Glutamatergic neuron (in vitro differentiated cells): ENCODE results near the gene CHTOP. TPM values are rescaled to one million over a fixed set of nuclear protein-coding genes. Genes with fewer than 3 reads are reported as not detected.
"Not testable (repeated sequence)": the region's sequence is repeated elsewhere in the genome, so short reads cannot be mapped to it uniquely, and the experiment has no call there.

Experiments used
- DNase-seq: peaks from one replicate; pipeline ENCODE4 v3.0.0; 2022
- H3K27ac Mint-ChIP-seq: one replicate; pipeline ENCODE4 v1.8.0; 2020; ENCODE audit warnings: mild to moderate bottlenecking, mixed read lengths, inconsistent platforms; ENCODE audit not compliant: unreplicated experiment
- H3K27me3 Mint-ChIP-seq: one replicate; pipeline ENCODE4 v1.8.0; 2020; ENCODE audit warnings: mild to moderate bottlenecking, moderate library complexity, mixed read lengths, inconsistent platforms; ENCODE audit not compliant: unreplicated experiment
- H3K36me3 Mint-ChIP-seq: one replicate; pipeline ENCODE4 v1.8.0; 2020; ENCODE audit warnings: mild to moderate bottlenecking, mixed read lengths, inconsistent platforms; ENCODE audit not compliant: unreplicated experiment
- H3K4me1 Mint-ChIP-seq: one replicate; pipeline ENCODE4 v1.8.0; 2020; ENCODE audit warnings: mild to moderate bottlenecking, low read depth, mixed read lengths, inconsistent platforms; ENCODE audit not compliant: unreplicated experiment
- H3K4me3 Mint-ChIP-seq: one replicate; pipeline ENCODE4 v1.8.0; 2020; ENCODE audit warnings: mild to moderate bottlenecking, mixed read lengths, inconsistent platforms; ENCODE audit not compliant: unreplicated experiment
- H3K9me3 Mint-ChIP-seq: one replicate; pipeline ENCODE4 v1.8.0; 2020; ENCODE audit warnings: mild to moderate bottlenecking, moderate library complexity, mixed read lengths, inconsistent platforms; ENCODE audit not compliant: unreplicated experiment
- total RNA-seq: library from RNA; stranded (reverse); fragmentation: NEBNext Ultra II Directional; extraction: Animal tissue kit (Norgen Biotek cat#: 25700); gene quantifications from one replicate; pipeline ENCODE4 v1.2.1, GENCODE V29; 2021; ENCODE audit not compliant: unreplicated experiment
- TF ChIP-seq, protein P1 (sequence below): fragments of 200-600 bp; sonication (generic); IDR thresholded peaks from one replicate; pipeline ENCODE4 v1.5.0; 2021; ENCODE audit not compliant: partially characterized antibody, unreplicated experiment

CHTOP gene
- total RNA-seq, 1 donor from 2014 or later, result 84.7 TPM

DNA sequence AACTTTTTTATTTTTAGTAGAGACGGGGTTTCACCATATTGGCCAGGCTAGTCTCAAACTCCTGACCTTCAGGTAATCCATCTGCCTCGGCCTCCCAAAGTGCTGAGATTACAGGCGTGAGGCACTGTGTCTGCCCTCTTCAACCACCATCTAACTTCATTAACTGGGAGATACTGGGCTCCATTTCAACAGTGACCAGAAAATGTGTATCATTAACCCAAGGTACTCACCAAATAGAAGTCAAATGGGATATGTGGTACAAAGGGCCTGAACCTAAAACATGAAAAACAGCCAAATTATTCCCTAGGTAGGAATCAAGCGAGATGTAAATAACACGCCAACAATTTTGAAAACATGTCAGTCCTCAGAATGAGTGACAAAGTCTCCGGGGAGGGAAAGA, 35.7 kb downstream of the CHTOP start:
- TF ChIP-seq, protein P1, sequence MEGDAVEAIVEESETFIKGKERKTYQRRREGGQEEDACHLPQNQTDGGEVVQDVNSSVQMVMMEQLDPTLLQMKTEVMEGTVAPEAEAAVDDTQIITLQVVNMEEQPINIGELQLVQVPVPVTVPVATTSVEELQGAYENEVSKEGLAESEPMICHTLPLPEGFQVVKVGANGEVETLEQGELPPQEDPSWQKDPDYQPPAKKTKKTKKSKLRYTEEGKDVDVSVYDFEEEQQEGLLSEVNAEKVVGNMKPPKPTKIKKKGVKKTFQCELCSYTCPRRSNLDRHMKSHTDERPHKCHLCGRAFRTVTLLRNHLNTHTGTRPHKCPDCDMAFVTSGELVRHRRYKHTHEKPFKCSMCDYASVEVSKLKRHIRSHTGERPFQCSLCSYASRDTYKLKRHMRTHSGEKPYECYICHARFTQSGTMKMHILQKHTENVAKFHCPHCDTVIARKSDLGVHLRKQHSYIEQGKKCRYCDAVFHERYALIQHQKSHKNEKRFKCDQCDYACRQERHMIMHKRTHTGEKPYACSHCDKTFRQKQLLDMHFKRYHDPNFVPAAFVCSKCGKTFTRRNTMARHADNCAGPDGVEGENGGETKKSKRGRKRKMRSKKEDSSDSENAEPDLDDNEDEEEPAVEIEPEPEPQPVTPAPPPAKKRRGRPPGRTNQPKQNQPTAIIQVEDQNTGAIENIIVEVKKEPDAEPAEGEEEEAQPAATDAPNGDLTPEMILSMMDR, result no peak
- peaks cover 8% of the 10 kb centered on the region for H3K9me3 Mint-ChIP-seq
- no peak overlapping the region for H3K4me3 Mint-ChIP-seq
- no peak for DNase-seq
- H3K4me1 Mint-ChIP-seq, result peaks cover 4% of the 10 kb centered on the region
- H3K27ac Mint-ChIP-seq, result no peak overlapping the region
- H3K36me3 Mint-ChIP-seq, result no peaks in the 10 kb centered on the region
- peaks cover 2% of the 10 kb centered on the region for H3K27me3 Mint-ChIP-seq

DNA sequence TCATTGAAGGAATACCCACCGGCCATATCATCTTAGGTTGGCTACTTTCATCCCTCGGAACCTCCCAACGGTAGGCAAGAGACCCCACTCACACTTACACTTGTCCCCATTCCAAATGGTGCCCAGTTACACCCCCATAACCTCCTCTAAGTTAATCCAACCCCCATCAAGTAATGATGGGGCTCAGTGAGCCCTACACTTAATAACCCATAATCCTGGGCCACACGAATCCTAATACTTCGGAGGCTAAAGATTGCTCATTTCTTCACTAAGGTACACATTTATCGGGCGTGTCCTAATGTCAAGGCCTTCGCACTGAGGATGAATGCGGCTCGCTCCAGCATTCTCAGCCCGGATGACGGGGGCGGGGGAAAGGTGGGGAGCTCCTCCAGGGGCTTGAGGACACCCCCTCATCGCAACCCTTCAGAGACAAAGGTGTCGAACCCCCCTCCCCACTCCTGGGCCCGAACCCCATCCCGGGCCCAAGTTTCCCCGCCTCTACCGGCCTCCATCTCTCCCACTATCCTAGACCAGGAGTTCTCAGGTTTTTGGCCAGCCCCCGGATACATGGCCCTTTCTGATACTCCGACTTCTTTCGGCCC, 36.5 kb downstream of the CHTOP start:
- Mint-ChIP-seq H3K36me3 (no peaks in the 10 kb centered on the region), H3K9me3 (peaks cover 8% of the 10 kb centered on the region), H3K4me3 (no peak overlapping the region), H3K4me1 (peaks cover 4% of the 10 kb centered on the region), H3K27ac (no peak overlapping the region), H3K27me3 (peaks cover 2% of the 10 kb centered on the region)
- DNase-seq, result no peak
- TF ChIP-seq, protein P1, result no peak

DNA sequence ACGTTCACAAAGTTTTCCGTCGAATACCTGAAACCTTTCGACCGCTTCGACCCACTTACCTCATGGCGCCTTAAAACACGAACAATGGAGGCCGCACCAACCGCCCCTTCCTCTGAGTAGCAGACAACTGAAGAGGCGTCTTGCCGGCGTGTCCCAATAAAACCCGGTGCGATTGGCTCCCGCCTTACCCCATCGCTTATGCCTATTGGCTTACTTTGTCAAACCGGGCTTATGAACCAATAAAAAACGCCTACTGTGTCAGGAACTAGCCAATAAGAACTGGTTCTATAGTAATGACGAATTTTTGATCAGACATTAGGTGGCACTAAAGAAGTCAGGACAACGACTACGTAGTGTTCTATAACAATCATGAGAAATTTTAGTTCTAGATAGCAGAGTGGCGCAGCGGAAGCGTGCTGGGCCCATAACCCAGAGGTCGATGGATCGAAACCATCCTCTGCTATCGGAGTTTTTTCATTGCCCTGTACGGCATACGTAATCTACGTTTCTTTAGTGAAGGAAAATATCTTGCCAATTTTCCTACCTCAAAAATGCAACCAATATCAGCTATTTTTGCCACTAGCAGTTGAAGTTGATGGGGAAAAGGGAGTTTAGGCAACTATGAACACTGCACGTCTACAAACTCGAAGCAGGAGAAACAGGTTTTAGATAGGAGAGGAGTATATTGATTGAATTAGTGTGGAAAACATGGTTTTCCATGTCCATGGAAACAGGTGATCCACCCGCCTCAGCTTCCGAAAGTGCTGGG, 37.2 kb downstream of the CHTOP start, which contains the start of gene ILF2:
Gene ILF2, minus strand, starts transcription at position 135 of the 769 bp plus-strand sequence. Its CDS starts 71 bp downstream, at position 64.
- TF ChIP-seq, protein P1, result no peak
- peaks cover 2% of the 10 kb centered on the region for H3K27me3 Mint-ChIP-seq
- H3K4me1 Mint-ChIP-seq, result peaks cover 4% of the 10 kb centered on the region
- H3K9me3 Mint-ChIP-seq, result peaks cover 8% of the 10 kb centered on the region
- peak; percentile 96 for DNase-seq
- no peak within 1 kb of the TSS for H3K27ac Mint-ChIP-seq
- H3K36me3 Mint-ChIP-seq, result no peaks in the 10 kb centered on the region
- no peak within 1 kb of the TSS for H3K4me3 Mint-ChIP-seq

DNA sequence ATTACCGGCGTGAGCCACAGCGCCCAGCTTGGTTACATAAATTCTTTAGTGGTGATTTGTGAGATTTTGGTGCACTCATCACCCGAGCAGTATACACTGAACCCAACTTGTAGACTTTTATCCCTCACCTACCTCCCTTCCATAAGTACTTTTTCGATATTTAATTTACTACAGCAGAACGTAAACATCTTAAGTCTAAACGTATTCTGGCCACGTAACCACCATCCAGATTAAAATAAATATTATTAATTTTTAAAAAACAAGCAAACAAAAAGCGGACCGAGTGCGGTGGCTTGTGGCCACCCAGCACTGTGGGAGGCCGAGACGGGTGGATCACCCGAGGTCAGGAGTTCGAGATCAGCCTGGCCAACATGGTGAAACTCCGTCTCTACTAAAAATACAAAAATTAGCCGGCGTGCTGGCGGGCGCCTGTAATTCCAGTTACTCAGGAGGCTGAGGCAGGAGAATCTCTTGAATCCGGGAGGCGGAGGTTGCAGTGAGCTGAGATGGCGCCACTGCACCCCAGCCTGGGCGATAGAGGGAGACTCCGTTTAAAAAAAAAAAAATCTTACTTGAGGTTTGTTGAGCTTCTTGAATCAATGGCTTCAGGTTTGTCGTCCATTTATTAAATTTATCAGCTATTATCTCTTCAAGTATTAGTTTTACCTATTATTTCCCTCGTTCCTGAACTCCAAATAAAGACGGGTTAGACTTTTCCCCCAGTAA, 37.9 kb downstream of the CHTOP start:
- H3K4me1 Mint-ChIP-seq, result not testable (repeated sequence)

DNA sequence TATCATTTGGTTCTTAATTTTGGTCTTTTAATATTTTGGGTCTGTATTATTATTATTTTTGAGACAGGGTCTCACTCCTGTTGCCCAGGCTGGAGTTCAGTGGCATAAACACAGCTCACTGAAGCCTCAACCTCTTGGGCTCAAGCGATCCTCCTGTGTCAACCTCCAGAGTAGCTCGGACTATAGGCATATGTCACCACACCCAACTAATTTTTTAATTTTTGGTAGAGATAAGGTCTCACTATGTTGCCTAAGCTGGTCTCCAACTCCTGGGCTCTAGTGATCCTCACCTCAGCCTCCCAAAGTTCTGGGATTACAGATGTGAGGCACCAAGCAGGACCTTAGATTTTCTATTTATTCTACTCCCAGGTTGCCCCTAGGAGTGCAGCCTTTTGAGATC, 39.6 kb downstream of the CHTOP start:
- Mint-ChIP-seq H3K9me3 (peaks cover 9% of the 10 kb centered on the region), H3K27ac (no peak overlapping the region)

More for the DNA sequence above, 37.9 kb downstream of the CHTOP start:
- not testable (repeated sequence) for H3K27me3 Mint-ChIP-seq, H3K36me3 Mint-ChIP-seq, H3K9me3 Mint-ChIP-seq
- Mint-ChIP-seq H3K4me3 (peak overlapping the region; percentile 84), H3K27ac (peak overlapping the region; percentile 59)
- peak; percentile 47 for DNase-seq

More for the DNA sequence above, 39.6 kb downstream of the CHTOP start:
- Mint-ChIP-seq H3K4me1 (peaks cover 9% of the 10 kb centered on the region), H3K4me3 (no peak overlapping the region), H3K36me3 (no peaks in the 10 kb centered on the region), H3K27me3 (peaks cover 7% of the 10 kb centered on the region)
- TF ChIP-seq, protein P1, result no peak
- DNase-seq, result no peak
